Activated T-cell treated with anti-CD3 and anti-CD28 coated beads, Interleukin-2, amount 50 U/mL, for 24 hours (primary cell): ENCODE data around the gene TPSAB1.
"Not testable (repeated sequence)": the region's sequence is repeated elsewhere in the genome, so short reads cannot be mapped to it uniquely, and the experiment has no call there.

Experiments
- DNase-seq: peaks from one replicate; pipeline ENCODE4 v3.0.0-alpha.2; 2020
- H3K27ac Mint-ChIP-seq: 2 replicates; pipeline ENCODE4 v1.8.0; 2020; ENCODE audit warnings: mild to moderate bottlenecking, mixed read lengths
- H3K27me3 Mint-ChIP-seq: 2 replicates; pipeline ENCODE4 v1.8.0; 2020; ENCODE audit warnings: mixed read lengths
- H3K36me3 Mint-ChIP-seq: 2 replicates; pipeline ENCODE4 v1.8.0; 2020; ENCODE audit warnings: low read depth, mixed read lengths
- H3K4me1 Mint-ChIP-seq: 2 replicates; pipeline ENCODE4 v1.8.0; 2020; ENCODE audit warnings: low read depth, mixed read lengths
- H3K4me3 Mint-ChIP-seq: 2 replicates; pipeline ENCODE4 v1.8.0; 2020; ENCODE audit warnings: mild to moderate bottlenecking, moderate library complexity, mixed read lengths
- H3K9me3 Mint-ChIP-seq: 2 replicates; pipeline ENCODE4 v1.8.0; 2020; ENCODE audit warnings: mixed read lengths

TPSAB1 gene

GRCh38 chr16:1240436-1240835 is at the start of gene TPSAB1:
TSS of gene TPSAB1 (plus strand) at chr16:1240705. CDS start at chr16:1240939, 234 bp downstream.
- DNase-seq, H3K4me3 Mint-ChIP-seq, H3K4me1 Mint-ChIP-seq, H3K9me3 Mint-ChIP-seq, H3K36me3 Mint-ChIP-seq, H3K27ac Mint-ChIP-seq, H3K27me3 Mint-ChIP-seq: not testable (repeated sequence)

- H3K36me3 Mint-ChIP-seq, H3K4me1 Mint-ChIP-seq, H3K27me3 Mint-ChIP-seq, H3K9me3 Mint-ChIP-seq, DNase-seq, H3K4me3 Mint-ChIP-seq, H3K27ac Mint-ChIP-seq: not testable (repeated sequence)
These were observed 49.7 kb upstream of the TPSAB1 start for GRCh38 chr16:1190789-1191188.

DNA sequence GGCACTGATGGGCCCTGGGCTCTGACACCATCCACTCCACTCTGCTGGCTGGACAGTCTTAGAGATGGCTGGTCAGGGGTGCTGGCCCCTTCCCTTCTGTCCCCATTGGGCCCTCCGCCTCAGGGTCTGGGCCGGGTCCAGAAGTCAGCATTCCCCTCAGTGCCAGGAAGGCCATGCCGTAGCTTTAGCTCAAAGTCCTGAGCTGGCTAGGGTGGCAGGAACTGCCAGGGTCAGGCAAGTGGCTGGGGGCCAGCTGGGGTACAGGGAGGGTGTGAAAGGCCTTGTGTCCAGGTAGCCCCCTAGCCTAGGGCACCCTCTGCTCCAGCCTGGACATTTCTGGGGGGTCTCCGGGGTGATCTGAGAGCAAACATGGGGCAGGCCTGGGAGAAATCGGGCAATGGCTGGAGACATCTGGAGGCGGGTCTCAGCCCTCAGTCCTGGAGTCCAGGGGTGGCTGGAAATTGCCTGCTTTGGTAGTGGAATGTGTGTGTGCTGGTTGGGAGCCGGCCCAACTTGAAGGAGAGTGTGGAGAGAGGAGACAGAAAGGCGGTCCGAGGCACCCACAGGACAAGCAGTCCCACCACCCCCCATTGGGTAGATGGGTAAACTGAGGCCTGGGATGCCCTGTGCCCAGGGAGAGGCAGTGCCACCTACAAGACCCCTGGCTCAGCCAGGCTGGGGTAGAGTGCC is 48.0 kb upstream of the TPSAB1 start:
- no peaks in the 10 kb centered on the region for H3K36me3 Mint-ChIP-seq
- no peaks in the 10 kb centered on the region for H3K4me1 Mint-ChIP-seq
- no peaks in the 10 kb centered on the region for H3K9me3 Mint-ChIP-seq
- H3K27ac Mint-ChIP-seq = no peak overlapping the region
- DNase-seq = no peak
- peaks cover 3% of the 10 kb centered on the region for H3K27me3 Mint-ChIP-seq
- H3K4me3 Mint-ChIP-seq = no peak overlapping the region

DNA sequence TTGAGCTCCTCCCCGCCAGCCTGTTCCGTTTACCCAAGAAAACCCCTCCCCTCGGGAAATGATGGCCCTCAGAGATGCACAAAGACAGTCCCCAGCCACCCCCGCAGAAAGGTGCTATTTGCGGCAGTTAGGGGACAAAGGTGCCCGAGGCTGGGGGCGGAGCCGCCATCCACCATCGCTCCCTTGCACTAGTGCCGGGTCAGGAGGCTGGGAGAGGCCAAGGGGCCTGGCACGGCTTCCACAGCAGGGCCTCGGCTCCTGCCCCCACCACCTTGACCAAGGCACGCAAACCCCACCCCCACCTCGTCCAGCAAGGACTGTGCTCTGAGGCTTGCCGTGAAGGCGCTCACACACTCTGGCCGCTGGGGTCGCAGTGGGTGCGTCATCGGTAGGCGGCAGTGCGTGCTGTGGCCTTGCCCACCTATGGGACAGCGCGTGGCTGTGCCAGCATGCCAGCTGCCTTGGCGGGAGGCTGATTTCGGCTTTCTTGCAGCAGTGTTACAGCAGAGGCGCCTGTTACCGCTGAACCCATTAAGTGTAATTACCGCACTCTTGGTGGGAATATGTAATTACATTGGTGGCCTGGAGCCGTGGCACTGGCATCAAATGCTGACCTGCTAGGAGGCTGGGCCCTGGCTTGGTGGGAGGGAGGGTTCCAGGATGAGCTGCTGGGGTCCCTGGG is 47.2 kb upstream of the TPSAB1 start:
- no peaks in the 10 kb centered on the region for H3K4me1 Mint-ChIP-seq
- no peak for DNase-seq
- no peak overlapping the region for H3K27ac Mint-ChIP-seq
- no peak overlapping the region for H3K4me3 Mint-ChIP-seq
- H3K9me3 Mint-ChIP-seq = no peaks in the 10 kb centered on the region
- H3K36me3 Mint-ChIP-seq = no peaks in the 10 kb centered on the region
- peaks cover 3% of the 10 kb centered on the region for H3K27me3 Mint-ChIP-seq

DNA sequence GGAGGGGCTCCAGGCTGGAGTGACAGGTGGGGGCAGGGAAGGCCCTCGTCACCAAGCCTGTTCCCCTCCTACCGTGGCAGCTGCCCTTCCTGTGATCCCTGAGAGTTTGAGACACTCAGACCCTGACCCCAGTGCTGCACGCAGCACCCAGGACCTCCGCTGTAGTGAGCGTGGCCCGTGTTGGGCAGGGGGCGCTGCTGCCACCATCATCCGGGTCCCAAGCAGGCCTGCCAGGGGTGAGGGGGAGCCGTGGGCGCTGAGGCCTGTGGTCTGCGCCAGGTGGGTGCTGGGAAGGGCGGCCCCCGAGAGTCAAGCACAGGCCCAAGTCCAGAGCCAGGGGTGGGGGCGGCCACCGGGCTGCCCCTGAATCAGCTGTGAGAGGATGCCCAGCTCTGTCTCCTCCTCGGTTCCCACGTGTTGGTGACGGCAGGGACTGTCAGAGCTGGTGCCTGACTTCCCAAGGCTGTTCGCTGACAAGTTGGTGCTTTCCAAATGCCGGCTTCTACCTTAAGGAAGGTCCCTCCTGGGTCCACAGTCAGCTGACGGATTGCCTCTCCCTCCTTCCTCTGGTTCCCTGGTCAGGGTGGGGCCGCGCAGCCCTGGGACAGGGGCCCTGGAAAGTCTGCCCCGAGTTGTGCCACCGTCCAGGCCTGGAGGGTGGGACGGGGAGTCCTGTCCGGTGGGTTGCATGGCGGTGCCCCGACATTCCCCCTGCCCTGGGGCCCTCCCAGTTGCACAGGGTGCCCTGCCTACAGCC is 46.5 kb upstream of the TPSAB1 start:
- no peak for DNase-seq
- Mint-ChIP-seq H3K27ac (no peak overlapping the region), H3K9me3 (no peaks in the 10 kb centered on the region)

GRCh38 chr16:1194665-1195392 is 45.7 kb upstream of the TPSAB1 start:
- H3K4me1 Mint-ChIP-seq = no peaks in the 10 kb centered on the region
- H3K36me3 Mint-ChIP-seq = no peaks in the 10 kb centered on the region
- no peaks in the 10 kb centered on the region for H3K9me3 Mint-ChIP-seq
- H3K27me3 Mint-ChIP-seq = peaks cover 3% of the 10 kb centered on the region
- H3K27ac Mint-ChIP-seq = no peak overlapping the region
- H3K4me3 Mint-ChIP-seq = no peak overlapping the region
- DNase-seq = peak; percentile 49

More for the DNA sequence above, 46.5 kb upstream of the TPSAB1 start:
- H3K27me3 Mint-ChIP-seq = peaks cover 3% of the 10 kb centered on the region
- H3K4me3 Mint-ChIP-seq = no peak overlapping the region
- no peaks in the 10 kb centered on the region for H3K36me3 Mint-ChIP-seq
- no peaks in the 10 kb centered on the region for H3K4me1 Mint-ChIP-seq

GRCh38 chr16:1195393-1195666 is 45.2 kb upstream of the TPSAB1 start:
- Mint-ChIP-seq H3K4me3 (no peak overlapping the region), H3K4me1 (no peaks in the 10 kb centered on the region), H3K27ac (no peak overlapping the region), H3K36me3 (no peaks in the 10 kb centered on the region), H3K9me3 (no peaks in the 10 kb centered on the region), H3K27me3 (peaks cover 3% of the 10 kb centered on the region)
- DNase-seq = no peak

GRCh38 chr16:1196494-1196893 is 44.0 kb upstream of the TPSAB1 start:
- H3K4me1 Mint-ChIP-seq = no peaks in the 10 kb centered on the region

DNA sequence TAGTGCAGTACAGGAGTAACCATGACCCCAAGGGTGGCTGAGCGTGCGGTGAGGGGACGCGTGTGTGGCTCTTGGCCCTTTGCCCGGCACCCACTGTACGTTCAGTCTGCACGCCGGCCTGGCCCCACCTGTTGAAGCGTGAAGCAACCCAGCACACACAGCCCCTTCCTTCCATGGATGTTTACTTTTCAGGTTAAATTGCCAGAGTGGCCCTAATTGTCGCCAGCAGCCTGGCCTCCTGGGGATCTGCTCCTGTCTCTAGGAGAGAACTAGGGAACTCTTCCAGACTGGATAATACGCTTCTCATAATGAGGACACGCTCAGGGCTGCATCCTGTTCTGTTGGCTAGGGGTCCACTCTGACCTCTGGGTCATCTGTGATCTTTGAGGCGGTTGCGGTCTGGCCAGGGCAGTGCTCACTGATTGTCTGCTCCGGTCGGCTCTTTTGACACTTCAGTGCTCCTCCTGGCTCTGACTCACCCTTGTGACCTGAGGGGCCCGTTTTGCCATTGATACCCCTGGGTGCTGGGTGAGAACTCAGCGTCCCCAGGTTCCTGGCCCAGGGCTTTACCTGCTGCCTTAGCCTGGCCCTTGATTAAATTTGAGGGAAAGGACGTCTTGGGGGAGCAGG is 43.2 kb upstream of the TPSAB1 start:
- no peaks in the 10 kb centered on the region for H3K36me3 Mint-ChIP-seq
- no peaks in the 10 kb centered on the region for H3K9me3 Mint-ChIP-seq
- H3K4me1 Mint-ChIP-seq = no peaks in the 10 kb centered on the region
- no peak for DNase-seq
- H3K4me3 Mint-ChIP-seq = no peak overlapping the region
- peaks cover 3% of the 10 kb centered on the region for H3K27me3 Mint-ChIP-seq
- no peak overlapping the region for H3K27ac Mint-ChIP-seq

More at GRCh38 chr16:1196494-1196893, 44.0 kb upstream of the TPSAB1 start:
- H3K27ac Mint-ChIP-seq = no peak overlapping the region
- H3K4me3 Mint-ChIP-seq = no peak overlapping the region
- H3K9me3 Mint-ChIP-seq = no peaks in the 10 kb centered on the region
- H3K27me3 Mint-ChIP-seq = peaks cover 3% of the 10 kb centered on the region
- no peak for DNase-seq
- H3K36me3 Mint-ChIP-seq = no peaks in the 10 kb centered on the region

DNA sequence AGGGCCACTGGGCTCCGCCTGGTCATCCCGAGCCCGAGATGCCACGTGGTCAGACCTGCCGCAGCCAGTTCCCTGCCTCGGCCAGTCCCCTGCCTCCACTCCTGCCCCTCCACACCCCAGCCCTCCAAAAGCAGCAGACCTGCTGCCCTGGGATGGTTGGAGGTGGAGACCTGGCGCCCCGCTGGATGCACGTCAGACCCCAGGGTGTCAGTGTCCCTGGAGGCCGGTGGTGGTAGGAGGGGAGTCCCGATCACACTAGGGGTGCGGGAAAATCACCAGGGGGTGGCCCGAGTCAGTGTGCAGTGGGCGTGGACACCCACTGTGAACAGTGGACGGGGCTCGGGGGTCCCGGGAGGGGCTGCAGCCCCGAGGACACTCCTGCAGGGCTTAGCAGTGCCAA is 42.3 kb upstream of the TPSAB1 start:
- Mint-ChIP-seq H3K4me3 (no peak overlapping the region), H3K36me3 (no peaks in the 10 kb centered on the region), H3K4me1 (no peaks in the 10 kb centered on the region), H3K27ac (no peak overlapping the region), H3K9me3 (no peaks in the 10 kb centered on the region), H3K27me3 (no peaks in the 10 kb centered on the region)
- DNase-seq = no peak

DNA sequence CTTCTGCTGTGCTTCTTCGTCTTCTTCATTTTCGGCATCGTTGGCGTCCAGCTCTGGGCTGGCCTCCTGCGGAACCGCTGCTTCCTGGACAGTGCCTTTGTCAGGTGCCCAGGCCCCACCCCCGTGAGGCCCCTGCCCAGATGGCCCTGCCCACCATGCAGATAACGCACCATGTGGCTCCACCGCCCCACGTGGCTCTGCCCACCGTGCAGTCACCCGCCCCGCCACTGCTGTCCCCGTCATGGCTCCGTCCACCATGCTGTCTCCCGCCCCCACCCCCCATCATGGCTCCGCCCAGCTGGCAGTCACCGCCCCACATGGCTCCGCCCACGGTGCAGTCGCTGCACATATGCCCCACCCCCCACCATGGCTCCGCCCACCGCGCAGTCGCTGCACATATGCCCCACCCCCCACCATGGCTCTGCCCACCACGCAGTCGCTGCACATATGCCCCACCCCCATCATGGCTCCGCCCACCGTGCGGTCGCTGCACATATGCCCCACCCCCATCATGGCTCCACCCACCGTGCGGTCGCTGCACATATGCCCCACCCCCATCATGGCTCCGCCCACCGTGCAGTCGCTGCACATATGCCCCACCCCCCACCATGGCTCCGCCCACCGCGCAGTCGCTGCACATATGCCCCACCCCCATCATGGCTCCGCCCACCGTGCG is 41.7 kb upstream of the TPSAB1 start:
- not testable (repeated sequence) for H3K9me3 Mint-ChIP-seq, H3K27me3 Mint-ChIP-seq, H3K4me3 Mint-ChIP-seq, DNase-seq, H3K4me1 Mint-ChIP-seq, H3K36me3 Mint-ChIP-seq, H3K27ac Mint-ChIP-seq

GRCh38 chr16:1199347-1200013 is 41.0 kb upstream of the TPSAB1 start:
- H3K9me3 Mint-ChIP-seq = no peaks in the 10 kb centered on the region
- no peak for DNase-seq
- H3K27me3 Mint-ChIP-seq = no peaks in the 10 kb centered on the region
- H3K4me1 Mint-ChIP-seq = no peaks in the 10 kb centered on the region
- no peak overlapping the region for H3K27ac Mint-ChIP-seq
- no peak overlapping the region for H3K4me3 Mint-ChIP-seq
- no peaks in the 10 kb centered on the region for H3K36me3 Mint-ChIP-seq

DNA sequence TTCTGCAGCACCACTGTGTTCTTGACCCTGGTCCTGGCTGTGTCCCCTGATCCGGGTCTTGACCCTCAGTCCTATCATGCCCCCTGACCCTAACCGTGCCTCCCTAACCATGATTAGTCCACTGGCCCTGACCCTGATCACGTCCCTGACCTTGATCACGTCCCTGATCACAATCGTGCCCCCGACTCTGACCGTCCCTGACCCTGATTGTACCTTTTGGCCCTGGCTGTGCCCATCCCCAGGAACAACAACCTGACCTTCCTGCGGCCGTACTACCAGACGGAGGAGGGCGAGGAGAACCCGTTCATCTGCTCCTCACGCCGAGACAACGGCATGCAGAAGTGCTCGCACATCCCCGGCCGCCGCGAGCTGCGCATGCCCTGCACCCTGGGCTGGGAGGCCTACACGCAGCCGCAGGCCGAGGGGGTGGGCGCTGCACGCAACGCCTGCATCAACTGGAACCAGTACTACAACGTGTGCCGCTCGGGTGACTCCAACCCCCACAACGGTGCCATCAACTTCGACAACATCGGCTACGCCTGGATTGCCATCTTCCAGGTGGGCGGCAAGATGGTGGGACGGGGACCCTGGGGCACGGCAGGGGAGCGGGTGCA is 40.4 kb upstream of the TPSAB1 start:
- no peaks in the 10 kb centered on the region for H3K36me3 Mint-ChIP-seq
- no peak for DNase-seq
- no peaks in the 10 kb centered on the region for H3K9me3 Mint-ChIP-seq
- no peak overlapping the region for H3K4me3 Mint-ChIP-seq
- no peaks in the 10 kb centered on the region for H3K27me3 Mint-ChIP-seq
- H3K27ac Mint-ChIP-seq = no peak overlapping the region
- H3K4me1 Mint-ChIP-seq = no peaks in the 10 kb centered on the region
